GM12878 (cell line): ENCODE measurements around the gene WWOX. TPM values are rescaled to one million over a fixed set of nuclear protein-coding genes. Genes with fewer than 3 reads are reported as not detected.

Experiments
- ATAC-seq: fragments of 200-7000 bp; cut with Tn5 transposase; 3 replicates; pipeline ENCODE4 v1.9.1; 2020; ENCODE audit warnings: mild to moderate bottlenecking, moderate library complexity
- BruUV-seq: library from RNA; stranded (reverse); fragments of 400-500 nt; replicated peaks from 2 replicates; lab custom pipeline; 2021; lab: Mats Ljungman, UMichigan
- CTCF ChIA-PET: fragments of 300-600 bp; sonication (Branson Sonifier 250); formaldehyde crosslinking; extraction: SDS; loops from one replicate; lab custom pipeline; 2021; ENCODE audit warnings: inconsistent platforms; lab: Yijun Ruan, JAX
- POLR2A ChIA-PET: fragments of 350-600 bp; formaldehyde crosslinking; extraction: SDS; loops from one replicate; lab custom pipeline; 2021; ENCODE audit warnings: inconsistent platforms; lab: Charles Lee
- RAD21 ChIA-PET: fragments of 300-600 bp; sonication (Branson Sonifier 250); formaldehyde crosslinking; loops from one replicate; lab custom pipeline; 2023; ENCODE audit warnings: antibody characterized with exemption; ENCODE audit not compliant: unreplicated experiment; lab: Charles Lee
- SMC1A ChIA-PET: fragments of 300-600 bp; sonication (Branson Sonifier 250); formaldehyde crosslinking; loops from one replicate; lab custom pipeline; 2023; ENCODE audit not compliant: unreplicated experiment, uncharacterized antibody; lab: Charles Lee
- DNase-seq: peaks from one replicate; pipeline ENCODE4 v3.0.0-alpha.2; 2011; ENCODE audit warnings: low read depth, low spot score
- FAIRE-seq: peaks from 3 replicates; lab custom pipeline; 2011; peaks lifted over from hg19 to GRCh38; lab: Jason Lieb, UNC
- H2AFZ ChIP-seq: 2 replicates; pipeline ENCODE4 v1.6.0; 2011; ENCODE audit warnings: low read depth, low read length, control low read depth; ENCODE audit not compliant: control insufficient read depth
- H3K27ac ChIP-seq: 2 replicates; pipeline ENCODE4 v1.5.1; 2011; ENCODE audit warnings: control low read depth; ENCODE audit not compliant: control insufficient read depth, insufficient read depth
- H3K27me3 ChIP-seq, 2 experiments: replicated peaks in 1 of 2; 2 replicates each; pipeline versions ENCODE4 v1.6.0 to v1.6.1; 2011; ENCODE audit warnings: low read length in 1 of 2; ENCODE audit not compliant: control insufficient read depth in 2 of 2, insufficient read depth in 2 of 2
- H3K36me3 ChIP-seq, 2 experiments: 2 replicates each; pipeline ENCODE4 v1.5.1; 2011; ENCODE audit warnings: low read length in 1 of 2; ENCODE audit not compliant: control insufficient read depth in 2 of 2, insufficient read depth in 2 of 2
- H3K4me1 ChIP-seq: 2 replicates; pipeline ENCODE4 v1.6.1; 2011; ENCODE audit warnings: mild to moderate bottlenecking, low read length, moderate library complexity, mixed read lengths; ENCODE audit not compliant: control insufficient read depth, insufficient read depth
- H3K4me2 ChIP-seq: 2 replicates; pipeline ENCODE4 v1.6.0; 2011; ENCODE audit warnings: control low read depth; ENCODE audit not compliant: control insufficient read depth, insufficient read depth
- H3K4me3 ChIP-seq: fragments of 200-600 bp; sonication (generic); 2 replicates; pipeline ENCODE4 v1.5.1; 2016
- H3K79me2 ChIP-seq: 2 replicates; pipeline ENCODE4 v1.6.0; 2011; ENCODE audit warnings: low read length; ENCODE audit not compliant: control insufficient read depth, insufficient read depth
- H3K9ac ChIP-seq: 2 replicates; pipeline ENCODE4 v1.8.0; 2011; ENCODE audit warnings: low read length, control low read depth, mixed read lengths; ENCODE audit not compliant: control insufficient read depth, insufficient read depth
- H3K9me3 ChIP-seq: replicated peaks from 3 replicates; pipeline ENCODE4 v1.5.1; 2011; ENCODE audit warnings: mild to moderate bottlenecking, low read length; ENCODE audit not compliant: control insufficient read depth, insufficient read depth
- H4K20me1 ChIP-seq: 2 replicates; pipeline ENCODE4 v1.6.0; 2011; ENCODE audit not compliant: control insufficient read depth, insufficient read depth
- HDGF ChIP-seq: fragments of 450-650 bp; IDR thresholded peaks from 2 replicates; pipeline ENCODE4 v1.6.1; 2016; ENCODE audit warnings: antibody characterized with exemption
- MXI1 ChIP-seq: fragments of 150-350 bp; IDR thresholded peaks from 2 replicates; pipeline ENCODE4 v1.6.1; 2011; ENCODE audit warnings: low read depth, mild to moderate bottlenecking, inconsistent platforms, low read length, improper control_type of control experiment
- NFYA ChIP-seq: IDR thresholded peaks from 2 replicates; pipeline ENCODE4 v1.6.1; 2011; ENCODE audit warnings: low read depth, mild to moderate bottlenecking, low read length, improper control_type of control experiment, borderline replicate concordance
- SKIL ChIP-seq: fragments of 450-650 bp; IDR thresholded peaks from 2 replicates; pipeline ENCODE4 v1.6.1; 2017; ENCODE audit warnings: mild to moderate bottlenecking, low read depth, inconsistent platforms; ENCODE audit not compliant: poor library complexity, severe bottlenecking
- ZBTB40 ChIP-seq: fragments of 450-650 bp; IDR thresholded peaks from 2 replicates; pipeline ENCODE4 v1.6.1; 2016; ENCODE audit warnings: mild to moderate bottlenecking, moderate library complexity, borderline replicate concordance
- WGBS: methylation state at CpG from one replicate; pipeline ENCODE4 v1.1.6; 2016; ENCODE audit warnings: low lambda C conversion rate; ENCODE audit not compliant: insufficient replicate concordance, insufficient coverage; ENCODE audit errors: missing lambda C conversion rate; 5-methylcytosine and 5-hydroxymethylcytosine counted together
- in situ Hi-C: fragments of 300-500 bp; cut with MboI; formaldehyde crosslinking; loops from 9 replicates; pipeline ENCODE4 v1.14.3; 2018; ENCODE audit warnings: mixed read lengths
- intact Hi-C: fragments of 100-400 bp; cut with micrococcal nuclease; formaldehyde crosslinking; loops from one replicate; pipeline ENCODE4 v1.14.2; 2022; ENCODE audit not compliant: unreplicated experiment
- polyA plus RNA-seq, 11 experiments: library from polyadenylated mRNA; depleted of rRNA in 4 of 11; unstranded in 6 of 11; stranded (reverse) in 5 of 11; fragments of >200 nt; fragmentation: Nextera tagmentation in 4 of 11; fragmentation: Illumina TruSeq in 1 of 11; extraction: Ambion mirVana in 4 of 11; extraction: Trizol in 1 of 11; gene quantifications; 1 replicate in 1 of 11; 2 replicates in 10 of 11; pipeline versions ENCODE4 v1.2.1 to v1.2.3, GENCODE V29; 2011 to 2016; ENCODE audit warnings: inconsistent platforms in 2 of 11, missing spikeins in 2 of 11, low read depth in 1 of 11
- total RNA-seq, 4 experiments: library from RNA; depleted of rRNA in 3 of 4; stranded (reverse); fragments of >200 nt in 3 of 4; fragmentation: Illumina TruSeq in 1 of 4; extraction: Trizol in 1 of 4; gene quantifications; 2 replicates each; pipeline versions ENCODE4 v1.2.1 to v1.2.3, GENCODE V29; 2013 to 2021

The WWOX gene
- total and polyA plus RNA-seq, 10 of the 15 experiments (the other 5 are each of a cell fraction or from before 2014, with no cell fraction given) = 2.8 to 24.4 (median 17.8) TPM

GRCh38 chr16:79165506-79165905 lies 1066.1 kb downstream of the WWOX start:
- no peaks in the 10 kb centered on the region for H3K9me3 ChIP-seq
- H3K4me2 ChIP-seq = no peak overlapping the region
- 75% methylated on average over 9 of the region's 9 CpGs for WGBS
- ChIA-PET RAD21 (no interaction called here), POLR2A (no interaction called here), CTCF (interaction anchor here (1.4 kb wide), 1 partner anchor 11 kb away, joined by 3 read pairs; no protein-coding TSS in a partner anchor), SMC1A (interaction anchor here (1.4 kb wide), 1 partner anchor 11 kb away, joined by 4 read pairs; no protein-coding TSS in a partner anchor)
- in situ Hi-C loops (no loop called here), intact Hi-C loops (no loop called here)
- H3K9ac ChIP-seq = no peak overlapping the region
- no peaks in the 10 kb centered on the region for H4K20me1 ChIP-seq
- no peaks in the 10 kb centered on the region; a peak in 1 of 4 replicates for H3K27me3 ChIP-seq
- no peak for TF ChIP-seq ZBTB40
- TF ChIP-seq MXI1 = no peak
- no peak for TF ChIP-seq NFYA
- TF ChIP-seq HDGF = no peak
- TF ChIP-seq SKIL = no peak
- no peaks in the 10 kb centered on the region for H3K4me1 ChIP-seq
- DNase-seq (no peak), ATAC-seq (no peak), FAIRE-seq (no peak)
- no peaks in the 10 kb centered on the region for H3K79me2 ChIP-seq
- H3K27ac ChIP-seq = no peak overlapping the region
- H3K36me3 ChIP-seq = no peaks in the 10 kb centered on the region
- no peak overlapping the region for H3K4me3 ChIP-seq
- no TSS peak for BruUV-seq
- H2AFZ ChIP-seq = no peak overlapping the region
